PC-9 (cell line): ENCODE data around the gene GABRR1. TPM values are rescaled to one million over a fixed set of nuclear protein-coding genes. Genes with fewer than 3 reads are reported as not detected.

ENCODE experiments used
- BruUV-seq: library from RNA; stranded (reverse); fragments of 400-500 nt; replicated peaks from 2 replicates; lab custom pipeline; 2021; lab: Mats Ljungman, UMichigan
- CTCF ChIA-PET: fragments of 300-600 bp; sonication (Branson Sonifier 250); formaldehyde crosslinking; loops from one replicate; lab custom pipeline; 2022; ENCODE audit warnings: antibody characterized with exemption; lab: Charles Lee
- POLR2A ChIA-PET: fragments of 300-600 bp; sonication (Branson Sonifier 250); formaldehyde crosslinking; loops from one replicate; lab custom pipeline; 2022; ENCODE audit warnings: antibody characterized with exemption; ENCODE audit not compliant: unreplicated experiment; lab: Charles Lee
- DNase-seq, 2 experiments: peaks; one replicate each; pipeline versions ENCODE4 v3.0.0 to v3.0.0-alpha.2; 2015 to 2022; ENCODE audit warnings: mixed read lengths in 1 of 2
- H2AFZ ChIP-seq: fragments of 200-600 bp; sonication (generic); 2 replicates; pipeline ENCODE4 v1.8.1; 2017; ENCODE audit warnings: antibody characterized with exemption
- H3F3A ChIP-seq: fragments of 200-600 bp; sonication (generic); 2 replicates; pipeline ENCODE4 v1.8.1; 2017; ENCODE audit warnings: antibody characterized with exemption, mild to moderate bottlenecking, low read depth; ENCODE audit not compliant: insufficient read depth
- H3K27ac ChIP-seq: fragments of 200-600 bp; sonication (generic); 2 replicates; pipeline ENCODE4 v1.6.1; 2016; ENCODE audit warnings: mixed run types
- H3K27me3 ChIP-seq: fragments of 200-600 bp; sonication (generic); 2 replicates; pipeline ENCODE4 v1.6.1; 2016; ENCODE audit warnings: low read depth, mixed run types; ENCODE audit not compliant: insufficient read depth
- H3K36me3 ChIP-seq: fragments of 200-600 bp; sonication (generic); 2 replicates; pipeline ENCODE4 v1.6.1; 2016; ENCODE audit warnings: low read depth, mixed run types
- H3K4me1 ChIP-seq: fragments of 200-600 bp; sonication (generic); replicated peaks from 2 replicates; pipeline ENCODE4 v1.6.1; 2016; ENCODE audit warnings: mixed run types; ENCODE audit not compliant: insufficient read depth
- H3K4me2 ChIP-seq: fragments of 200-600 bp; sonication (generic); 2 replicates; pipeline ENCODE4 v1.6.1; 2017; ENCODE audit warnings: mixed run types
- H3K4me3 ChIP-seq: fragments of 200-600 bp; sonication (generic); 2 replicates; pipeline ENCODE4 v1.6.1; 2016; ENCODE audit warnings: mixed run types
- H3K79me2 ChIP-seq: fragments of 200-600 bp; sonication (generic); 2 replicates; pipeline ENCODE4 v1.6.1; 2017; ENCODE audit warnings: low read depth, mixed run types
- H3K9me2 ChIP-seq: fragments of 200-600 bp; sonication (generic); 2 replicates; pipeline ENCODE4 v1.8.1; 2017; ENCODE audit warnings: mild to moderate bottlenecking; ENCODE audit not compliant: insufficient read depth
- H3K9me3 ChIP-seq: fragments of 200-600 bp; sonication (generic); 2 replicates; pipeline ENCODE4 v1.8.1; 2016; ENCODE audit warnings: low read depth; ENCODE audit not compliant: insufficient read depth
- H4K20me1 ChIP-seq: fragments of 200-600 bp; sonication (generic); 2 replicates; pipeline ENCODE4 v1.8.1; 2017; ENCODE audit not compliant: insufficient read depth
- EZH2 ChIP-seq: fragments of 200-600 bp; sonication (generic); IDR thresholded peaks from 2 replicates; pipeline ENCODE4 v1.8.0; 2017; ENCODE audit warnings: antibody characterized with exemption, low read depth
- intact Hi-C: fragments of 100-400 bp; cut with micrococcal nuclease; formaldehyde crosslinking; loops from one replicate; pipeline ENCODE4 v1.10.0; 2022; ENCODE audit not compliant: unreplicated experiment
- total RNA-seq: library from RNA; stranded (reverse); gene quantifications from 2 replicates; pipeline ENCODE4 v1.2.3, GENCODE V29; 2021
- TF ChIP-seq, protein P1 (sequence below): fragments of 200-600 bp; sonication (generic); conservative IDR thresholded peaks from 2 replicates; pipeline ENCODE4 v1.6.1; 2017; ENCODE audit warnings: mixed run types, antibody characterized with exemption, mild to moderate bottlenecking, moderate library complexity

Gene GABRR1
- total RNA-seq, 1 experiment from 2014 or later, result not detected

DNA sequence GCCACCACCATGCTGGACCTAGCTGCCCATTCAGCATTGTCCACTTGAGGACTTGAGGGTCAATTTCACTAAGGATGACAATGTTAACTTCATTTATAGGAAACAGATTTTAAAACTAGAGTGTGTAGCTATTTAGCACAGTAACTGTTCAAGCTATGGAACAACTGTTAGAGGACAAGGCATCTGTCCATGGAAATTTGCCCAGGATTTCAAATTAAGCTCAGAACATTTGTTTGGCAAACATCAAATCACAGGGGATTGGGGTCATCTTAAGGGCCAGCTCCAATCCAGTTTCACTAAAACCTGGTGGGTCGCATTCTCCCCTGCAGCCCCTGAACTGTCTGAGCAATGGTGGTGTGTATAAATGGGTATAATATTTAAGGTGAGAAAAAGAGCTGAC is 36.2 kb downstream of the GABRR1 start:
- no peaks in the 10 kb centered on the region for H3K79me2 ChIP-seq
- H2AFZ ChIP-seq, result no peak overlapping the region
- no peak overlapping the region for H3K4me3 ChIP-seq
- DNase-seq, result no peak
- CTCF ChIA-PET, result no interaction called here
- no peaks in the 10 kb centered on the region for H4K20me1 ChIP-seq
- TF ChIP-seq EZH2, result no peak
- TF ChIP-seq, protein P1, sequence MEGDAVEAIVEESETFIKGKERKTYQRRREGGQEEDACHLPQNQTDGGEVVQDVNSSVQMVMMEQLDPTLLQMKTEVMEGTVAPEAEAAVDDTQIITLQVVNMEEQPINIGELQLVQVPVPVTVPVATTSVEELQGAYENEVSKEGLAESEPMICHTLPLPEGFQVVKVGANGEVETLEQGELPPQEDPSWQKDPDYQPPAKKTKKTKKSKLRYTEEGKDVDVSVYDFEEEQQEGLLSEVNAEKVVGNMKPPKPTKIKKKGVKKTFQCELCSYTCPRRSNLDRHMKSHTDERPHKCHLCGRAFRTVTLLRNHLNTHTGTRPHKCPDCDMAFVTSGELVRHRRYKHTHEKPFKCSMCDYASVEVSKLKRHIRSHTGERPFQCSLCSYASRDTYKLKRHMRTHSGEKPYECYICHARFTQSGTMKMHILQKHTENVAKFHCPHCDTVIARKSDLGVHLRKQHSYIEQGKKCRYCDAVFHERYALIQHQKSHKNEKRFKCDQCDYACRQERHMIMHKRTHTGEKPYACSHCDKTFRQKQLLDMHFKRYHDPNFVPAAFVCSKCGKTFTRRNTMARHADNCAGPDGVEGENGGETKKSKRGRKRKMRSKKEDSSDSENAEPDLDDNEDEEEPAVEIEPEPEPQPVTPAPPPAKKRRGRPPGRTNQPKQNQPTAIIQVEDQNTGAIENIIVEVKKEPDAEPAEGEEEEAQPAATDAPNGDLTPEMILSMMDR, result no peak
- H3K9me2 ChIP-seq, result no peaks in the 10 kb centered on the region
- BruUV-seq, result no TSS peak
- no peaks in the 10 kb centered on the region for H3K27me3 ChIP-seq
- no peaks in the 10 kb centered on the region for H3K4me1 ChIP-seq
- intact Hi-C loops, result no loop called here
- H3K36me3 ChIP-seq, result no peaks in the 10 kb centered on the region
- no peak overlapping the region for H3K4me2 ChIP-seq
- no peak overlapping the region for H3K27ac ChIP-seq
- H3K9me3 ChIP-seq, result no peaks in the 10 kb centered on the region
- H3F3A ChIP-seq, result no peaks in the 10 kb centered on the region
- POLR2A ChIA-PET, result interaction anchor here (0.5 to 0.6 kb wide), 2 partner anchors 26 to 34 kb away, joined by 3 to 4 read pairs; no protein-coding TSS in a partner anchor

DNA sequence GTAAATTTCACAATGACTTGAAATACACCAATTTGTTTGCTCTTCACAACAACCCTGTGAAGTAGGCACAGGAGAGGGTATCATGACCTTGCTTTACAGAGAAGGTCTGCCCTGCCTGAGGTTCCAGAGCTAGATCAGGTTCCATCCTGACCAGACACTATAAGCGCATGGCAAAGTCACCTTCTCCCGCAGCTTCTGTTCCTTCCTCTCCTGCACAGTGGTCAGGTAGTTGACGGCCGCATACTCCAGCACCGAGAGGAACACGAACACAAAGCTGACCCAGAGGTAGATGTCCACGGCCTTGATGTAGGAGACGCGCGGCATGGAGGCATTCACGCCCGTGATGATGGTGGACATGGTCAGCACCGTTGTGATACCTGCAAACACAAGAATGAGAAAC is 37.0 kb downstream of the GABRR1 start:
- no peak overlapping the region for H2AFZ ChIP-seq
- no TSS peak for BruUV-seq
- no peaks in the 10 kb centered on the region for H4K20me1 ChIP-seq
- TF ChIP-seq EZH2, result no peak
- TF ChIP-seq, protein P1, result no peak
- ChIA-PET CTCF (no interaction called here), POLR2A (no interaction called here)
- no peaks in the 10 kb centered on the region for H3K9me3 ChIP-seq
- H3K79me2 ChIP-seq, result no peaks in the 10 kb centered on the region
- no peaks in the 10 kb centered on the region for H3F3A ChIP-seq
- no peak overlapping the region for H3K4me3 ChIP-seq
- DNase-seq, result no peak
- no peak overlapping the region for H3K4me2 ChIP-seq
- H3K27ac ChIP-seq, result no peak overlapping the region
- no peaks in the 10 kb centered on the region for H3K4me1 ChIP-seq
- intact Hi-C loops, result no loop called here
- no peaks in the 10 kb centered on the region for H3K9me2 ChIP-seq
- no peaks in the 10 kb centered on the region for H3K36me3 ChIP-seq
- no peaks in the 10 kb centered on the region for H3K27me3 ChIP-seq

DNA sequence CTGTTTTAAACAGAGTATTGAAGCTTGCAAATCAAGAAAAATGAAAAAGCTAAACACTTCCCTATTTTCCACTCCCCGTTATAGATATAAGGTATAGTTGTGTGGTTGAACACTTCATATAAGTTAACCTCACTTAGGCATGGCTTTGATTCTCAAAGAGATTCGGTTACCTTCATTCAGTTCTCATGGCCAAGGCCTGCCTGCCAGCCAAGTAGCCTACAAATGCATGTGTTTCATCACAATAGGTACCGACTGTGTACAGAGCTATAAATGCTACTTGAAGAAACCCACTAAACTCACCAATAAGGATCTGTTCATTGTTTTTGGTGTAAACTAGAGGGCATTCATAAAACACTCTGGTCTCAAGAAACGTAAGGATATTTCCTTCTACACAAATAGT is 43.5 kb downstream of the GABRR1 start:
- CTCF ChIA-PET, result no interaction called here
- H3K4me2 ChIP-seq, result no peak overlapping the region

More for the DNA sequence above, 43.5 kb downstream of the GABRR1 start:
- H3K4me3 ChIP-seq, result no peak overlapping the region
- H3K4me1 ChIP-seq, result no peaks in the 10 kb centered on the region
- H3K27me3 ChIP-seq, result no peaks in the 10 kb centered on the region
- POLR2A ChIA-PET, result no interaction called here
- H3K9me3 ChIP-seq, result no peaks in the 10 kb centered on the region
- intact Hi-C loops, result no loop called here
- no peaks in the 10 kb centered on the region for H3F3A ChIP-seq
- DNase-seq, result no peak
- no peaks in the 10 kb centered on the region for H4K20me1 ChIP-seq
- H3K27ac ChIP-seq, result no peak overlapping the region
- BruUV-seq, result no TSS peak
- H2AFZ ChIP-seq, result no peak overlapping the region
- no peak for TF ChIP-seq EZH2
- TF ChIP-seq, protein P1, result no peak
- no peaks in the 10 kb centered on the region for H3K9me2 ChIP-seq
- no peaks in the 10 kb centered on the region for H3K79me2 ChIP-seq
- H3K36me3 ChIP-seq, result no peaks in the 10 kb centered on the region
